H9 (cell line): ENCODE data around the gene ILF3. TPM values are rescaled to one million over a fixed set of nuclear protein-coding genes. Genes with fewer than 3 reads are reported as not detected.

Experiments
- DNase-seq: peaks from one replicate; pipeline ENCODE4 v3.0.0-alpha.2; 2017
- H2AFZ ChIP-seq: one replicate; pipeline ENCODE4 v1.6.1; 2013; ENCODE audit warnings: mild to moderate bottlenecking, low read length, control low read depth, moderate library complexity
- H2AK5ac ChIP-seq: 2 replicates; pipeline ENCODE4 v1.6.1; 2013; ENCODE audit warnings: low read length, control low read depth, mixed read lengths; ENCODE audit not compliant: insufficient read length
- H2BK120ac ChIP-seq: one replicate; pipeline ENCODE4 v1.6.1; 2013; ENCODE audit warnings: low read depth, mild to moderate bottlenecking, low read length, control low read depth, inconsistent platforms; ENCODE audit not compliant: poor library complexity, severe bottlenecking
- H2BK12ac ChIP-seq: 2 replicates; pipeline ENCODE4 v1.6.1; 2013; ENCODE audit warnings: low read length, control low read depth, mixed read lengths, low read depth; ENCODE audit not compliant: insufficient read length
- H2BK15ac ChIP-seq: 2 replicates; pipeline ENCODE4 v1.6.1; 2013; ENCODE audit warnings: low read depth, low read length, control low read depth
- H2BK20ac ChIP-seq: one replicate; pipeline ENCODE4 v1.6.1; 2013; ENCODE audit warnings: low read depth, mild to moderate bottlenecking, low read length, control low read depth, inconsistent platforms; ENCODE audit not compliant: poor library complexity, severe bottlenecking
- H2BK5ac ChIP-seq: 2 replicates; pipeline ENCODE4 v1.6.1; 2013; ENCODE audit warnings: low read length, control low read depth, mixed read lengths; ENCODE audit not compliant: insufficient read length
- H3K14ac ChIP-seq: 2 replicates; pipeline ENCODE4 v1.6.1; 2013; ENCODE audit warnings: low read length, control low read depth; ENCODE audit not compliant: insufficient read depth
- H3K18ac ChIP-seq: 2 replicates; pipeline ENCODE4 v1.6.1; 2013; ENCODE audit warnings: low read depth, mild to moderate bottlenecking, mixed read lengths, low read length, control low read depth; ENCODE audit not compliant: insufficient read length
- H3K23ac ChIP-seq: 2 replicates; pipeline ENCODE4 v1.6.1; 2013; ENCODE audit warnings: low read length, control low read depth, mixed read lengths, low read depth; ENCODE audit not compliant: insufficient read length
- H3K23me2 ChIP-seq: 2 replicates; pipeline ENCODE4 v1.6.1; 2013; ENCODE audit warnings: low read depth, mild to moderate bottlenecking, mixed read lengths, low read length, control low read depth; ENCODE audit not compliant: insufficient read length, poor library complexity, severe bottlenecking
- H3K27ac ChIP-seq: 2 replicates; pipeline ENCODE4 v1.5.1; 2013; ENCODE audit warnings: low read length, control low read depth, mixed read lengths, low read depth; ENCODE audit not compliant: insufficient read length
- H3K27me3 ChIP-seq: 2 replicates; pipeline ENCODE4 v1.6.1; 2013; ENCODE audit warnings: low read length, control low read depth, inconsistent platforms; ENCODE audit not compliant: insufficient read depth
- H3K4ac ChIP-seq: 2 replicates; pipeline ENCODE4 v1.6.1; 2013; ENCODE audit warnings: low read depth, mild to moderate bottlenecking, control low read depth, inconsistent platforms, low read length, moderate library complexity
- H3K4me1 ChIP-seq: 2 replicates; pipeline ENCODE4 v1.6.1; 2013; ENCODE audit warnings: low read length, control low read depth, inconsistent platforms; ENCODE audit not compliant: insufficient read depth
- H3K4me2 ChIP-seq: 2 replicates; pipeline ENCODE4 v1.6.1; 2013; ENCODE audit warnings: low read length, control low read depth, mixed read lengths; ENCODE audit not compliant: insufficient read length, insufficient read depth
- H3K56ac ChIP-seq: 2 replicates; pipeline ENCODE4 v1.6.1; 2013; ENCODE audit warnings: low read depth, mild to moderate bottlenecking, mixed read lengths, low read length, control low read depth; ENCODE audit not compliant: insufficient read length
- H3K79me1 ChIP-seq: 2 replicates; pipeline ENCODE4 v1.6.1; 2013; ENCODE audit warnings: low read depth, mild to moderate bottlenecking, moderate library complexity, low read length, control low read depth, inconsistent platforms; ENCODE audit not compliant: insufficient read depth, poor library complexity, severe bottlenecking
- H3K79me2 ChIP-seq: 2 replicates; pipeline ENCODE4 v1.6.1; 2013; ENCODE audit warnings: low read length, control low read depth, inconsistent platforms; ENCODE audit not compliant: insufficient read depth
- H3K9ac ChIP-seq: 2 replicates; pipeline ENCODE4 v1.6.1; 2013; ENCODE audit warnings: low read length, control low read depth, mixed read lengths; ENCODE audit not compliant: insufficient read length; ENCODE audit errors: extremely low read depth
- H3K9me3 ChIP-seq: one replicate; pipeline ENCODE4 v1.6.1; 2013; ENCODE audit warnings: low read depth, low read length, inconsistent platforms; ENCODE audit not compliant: control insufficient read depth
- H3T11ph ChIP-seq: one replicate; pipeline ENCODE4 v1.6.1; 2013; ENCODE audit warnings: mild to moderate bottlenecking, low read length, control low read depth, inconsistent platforms
- H4K20me1 ChIP-seq: one replicate; pipeline ENCODE4 v1.6.1; 2013; ENCODE audit not compliant: control insufficient read depth, insufficient read length, insufficient read depth
- H4K5ac ChIP-seq: 2 replicates; pipeline ENCODE4 v1.6.1; 2013; ENCODE audit warnings: low read depth, mild to moderate bottlenecking, mixed read lengths, low read length, control low read depth; ENCODE audit not compliant: insufficient read length
- H4K8ac ChIP-seq: replicated peaks from 2 replicates; pipeline ENCODE4 v1.6.1; 2013; ENCODE audit warnings: low read length, control low read depth, mixed read lengths, low read depth; ENCODE audit not compliant: insufficient read length
- H4K91ac ChIP-seq: 2 replicates; pipeline ENCODE4 v1.6.1; 2013; ENCODE audit warnings: low read depth, mild to moderate bottlenecking, moderate library complexity, mixed read lengths, low read length, control low read depth; ENCODE audit not compliant: insufficient read length
- H3K27ac Mint-ChIP-seq, 3 experiments: 2 replicates in 2 of 3; 3 replicates in 1 of 3; pipeline ENCODE4 v1.8.0; 2020 to 2021; ENCODE audit warnings: mixed read lengths in 3 of 3, mild to moderate bottlenecking in 1 of 3, moderate library complexity in 1 of 3
- H3K27me3 Mint-ChIP-seq: 2 replicates; pipeline ENCODE4 v1.8.0; 2021; ENCODE audit warnings: low read depth, mild to moderate bottlenecking, moderate library complexity, mixed read lengths
- H3K36me3 Mint-ChIP-seq, 3 experiments: 2 replicates in 2 of 3; 3 replicates in 1 of 3; pipeline ENCODE4 v1.8.0; 2020 to 2021; ENCODE audit warnings: low read depth in 3 of 3, mixed read lengths in 3 of 3; ENCODE audit not compliant: insufficient read depth in 1 of 3
- H3K4me1 Mint-ChIP-seq, 2 experiments: 2 replicates each; pipeline ENCODE4 v1.8.0; 2020; ENCODE audit warnings: mixed read lengths in 2 of 2
- H3K4me3 Mint-ChIP-seq, 2 experiments: 2 replicates in 1 of 2; 3 replicates in 1 of 2; pipeline ENCODE4 v1.8.0; 2020 to 2021; ENCODE audit warnings: mild to moderate bottlenecking in 2 of 2, mixed read lengths in 2 of 2, moderate library complexity in 1 of 2
- H3K9me3 Mint-ChIP-seq, 2 experiments: 2 replicates in 1 of 2; 3 replicates in 1 of 2; pipeline ENCODE4 v1.8.0; 2020; ENCODE audit warnings: mild to moderate bottlenecking in 2 of 2, mixed read lengths in 2 of 2, moderate library complexity in 1 of 2
- WGBS: extraction: QIAGEN DNeasy Blood & Tissue Kit; methylation state at CpG from one replicate; pipeline ENCODE4 v1.1.7; 2013; ENCODE audit warnings: missing lambda C conversion rate, low lambda C conversion rate, mixed read lengths; ENCODE audit not compliant: insufficient read length; ENCODE audit errors: extremely low coverage; 5-methylcytosine and 5-hydroxymethylcytosine counted together
- total RNA-seq: library from RNA; stranded (reverse); gene quantifications from 2 replicates; pipeline ENCODE4 v1.2.1, GENCODE V29; 2021
- TF ChIP-seq, protein P1 (sequence below): fragments of 200-600 bp; sonication (generic); conservative IDR thresholded peaks from 3 replicates; pipeline ENCODE4 v1.8.0; 2021; ENCODE audit warnings: antibody characterized with exemption, mild to moderate bottlenecking

ILF3 gene
- total RNA-seq, 1 experiment from 2014 or later = 841 TPM

DNA sequence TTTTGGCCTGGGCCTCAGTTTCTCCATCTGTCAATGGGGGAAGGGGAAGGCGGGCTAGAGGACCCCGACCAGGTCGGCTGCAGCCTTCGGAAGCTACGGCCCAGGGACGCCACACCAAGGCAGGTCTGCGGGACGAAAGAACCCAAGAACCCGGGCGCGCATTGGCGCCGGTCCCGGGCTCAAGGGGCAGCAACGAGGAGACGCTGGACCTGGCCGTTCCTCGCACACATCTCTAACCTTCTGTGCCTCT lies 739 bp upstream of the ILF3 start:
- Histone ChIP-seq H4K5ac (peak overlapping the region; percentile 51), H3K23ac (no peak overlapping the region), H4K91ac (peak overlapping the region; percentile 75), H2BK120ac (peak overlapping the region; percentile 74), H2BK12ac (no peak overlapping the region), H3K56ac (peak overlapping the region; percentile 31), H2BK5ac (peak overlapping the region; percentile 67), H4K20me1 (no peaks in the 10 kb centered on the region), H3K4me2 (peak overlapping the region; percentile 59), H2AK5ac (no peak overlapping the region), H3K79me2 (peaks cover 37% of the 10 kb centered on the region), H3K4me1 (no peaks in the 10 kb centered on the region; the same call in 1 of the 2 replicates), H3K23me2 (peaks cover 6% of the 10 kb centered on the region), H2AFZ (no peak overlapping the region), H3K14ac (peak overlapping the region; percentile 95), H3K18ac (peak overlapping the region; percentile 97), H3K4ac (peak overlapping the region; percentile 56; the same call in 1 of the 2 replicates), H3T11ph (peak overlapping the region; percentile 23), H3K27ac (peak overlapping the region; percentile 60), H4K8ac (no peak overlapping the region), H3K9ac (peak overlapping the region; percentile 98), H3K27me3 (no peaks in the 10 kb centered on the region), H3K79me1 (no peaks in the 10 kb centered on the region), H3K9me3 (no peaks in the 10 kb centered on the region), H2BK20ac (no peak overlapping the region), H2BK15ac (no peak overlapping the region)
- Mint-ChIP-seq H3K4me3 (peak overlapping the region; percentile 93 to 96), H3K27ac (peak overlapping the region; percentile 99 to 100 (median 99)), H3K4me1 (peaks cover 13 to 28% of the 10 kb centered on the region in 2 experiments), H3K36me3 (peaks cover 31 to 48% (median 41%) of the 10 kb centered on the region in 3 experiments), H3K27me3 (peaks cover 4% of the 10 kb centered on the region; the same call in 1 of the 2 replicates), H3K9me3 (no peaks in the 10 kb centered on the region; a peak in 1 of 5 replicates)
- TF ChIP-seq, protein P1, sequence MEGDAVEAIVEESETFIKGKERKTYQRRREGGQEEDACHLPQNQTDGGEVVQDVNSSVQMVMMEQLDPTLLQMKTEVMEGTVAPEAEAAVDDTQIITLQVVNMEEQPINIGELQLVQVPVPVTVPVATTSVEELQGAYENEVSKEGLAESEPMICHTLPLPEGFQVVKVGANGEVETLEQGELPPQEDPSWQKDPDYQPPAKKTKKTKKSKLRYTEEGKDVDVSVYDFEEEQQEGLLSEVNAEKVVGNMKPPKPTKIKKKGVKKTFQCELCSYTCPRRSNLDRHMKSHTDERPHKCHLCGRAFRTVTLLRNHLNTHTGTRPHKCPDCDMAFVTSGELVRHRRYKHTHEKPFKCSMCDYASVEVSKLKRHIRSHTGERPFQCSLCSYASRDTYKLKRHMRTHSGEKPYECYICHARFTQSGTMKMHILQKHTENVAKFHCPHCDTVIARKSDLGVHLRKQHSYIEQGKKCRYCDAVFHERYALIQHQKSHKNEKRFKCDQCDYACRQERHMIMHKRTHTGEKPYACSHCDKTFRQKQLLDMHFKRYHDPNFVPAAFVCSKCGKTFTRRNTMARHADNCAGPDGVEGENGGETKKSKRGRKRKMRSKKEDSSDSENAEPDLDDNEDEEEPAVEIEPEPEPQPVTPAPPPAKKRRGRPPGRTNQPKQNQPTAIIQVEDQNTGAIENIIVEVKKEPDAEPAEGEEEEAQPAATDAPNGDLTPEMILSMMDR = no peak
- WGBS = no CpG with 5 or more reads among the region's 18 CpGs
- DNase-seq = no peak
